Nephron progenitor cell (in vitro differentiated cells): ENCODE results near the gene SLC22A1.

ENCODE experiments used
- DNase-seq: peaks from one replicate; pipeline ENCODE4 v3.0.0; 2021
- H3K27ac Mint-ChIP-seq: 2 replicates; pipeline ENCODE4 v1.8.0; 2021; ENCODE audit warnings: mild to moderate bottlenecking, moderate library complexity, mixed read lengths
- H3K27me3 Mint-ChIP-seq: 2 replicates; pipeline ENCODE4 v1.8.0; 2021; ENCODE audit warnings: mild to moderate bottlenecking, low read depth, mixed read lengths; ENCODE audit not compliant: poor library complexity
- H3K36me3 Mint-ChIP-seq: 2 replicates; pipeline ENCODE4 v1.8.0; 2021; ENCODE audit warnings: low read depth, mixed read lengths
- H3K4me1 Mint-ChIP-seq: 2 replicates; pipeline ENCODE4 v1.8.0; 2021; ENCODE audit warnings: mixed read lengths
- H3K4me3 Mint-ChIP-seq: 2 replicates; pipeline ENCODE4 v1.8.0; 2021; ENCODE audit warnings: mild to moderate bottlenecking, moderate library complexity, mixed read lengths
- H3K9me3 Mint-ChIP-seq: 2 replicates; pipeline ENCODE4 v1.8.0; 2021; ENCODE audit warnings: mild to moderate bottlenecking, moderate library complexity, mixed read lengths
- TF ChIP-seq, protein P1 (sequence below): fragments of 200-600 bp; sonication (generic); IDR thresholded peaks from 2 replicates; pipeline ENCODE4 v1.5.0; 2021; ENCODE audit warnings: antibody characterized with exemption

The SLC22A1 gene

DNA sequence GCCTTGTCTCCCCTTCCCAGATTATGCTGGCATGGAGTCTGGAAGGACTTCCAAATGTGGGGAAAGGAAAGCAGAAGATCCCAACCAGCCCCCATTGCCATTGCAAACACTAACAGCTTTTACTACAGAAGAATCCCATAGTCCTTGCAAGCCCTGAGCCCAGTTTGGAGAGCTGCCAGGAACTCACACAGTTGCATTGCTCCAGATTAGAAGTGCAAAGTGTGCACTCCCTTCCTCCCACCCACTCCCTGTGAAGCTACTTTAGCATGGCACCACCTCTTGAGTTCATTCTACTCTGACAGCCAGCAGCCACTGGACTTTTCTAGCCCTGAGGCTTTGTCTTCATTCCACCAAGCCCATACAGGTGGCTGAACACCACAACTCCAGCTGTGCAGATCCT, 69.4 kb downstream of the SLC22A1 start:
- DNase-seq, result no peak
- H3K27me3 Mint-ChIP-seq, result peaks cover 4% of the 10 kb centered on the region
- H3K36me3 Mint-ChIP-seq, result no peaks in the 10 kb centered on the region
- H3K9me3 Mint-ChIP-seq, result peaks cover 48% of the 10 kb centered on the region
- H3K27ac Mint-ChIP-seq, result no peak overlapping the region
- H3K4me3 Mint-ChIP-seq, result no peak overlapping the region
- no peaks in the 10 kb centered on the region for H3K4me1 Mint-ChIP-seq
- TF ChIP-seq, protein P1, sequence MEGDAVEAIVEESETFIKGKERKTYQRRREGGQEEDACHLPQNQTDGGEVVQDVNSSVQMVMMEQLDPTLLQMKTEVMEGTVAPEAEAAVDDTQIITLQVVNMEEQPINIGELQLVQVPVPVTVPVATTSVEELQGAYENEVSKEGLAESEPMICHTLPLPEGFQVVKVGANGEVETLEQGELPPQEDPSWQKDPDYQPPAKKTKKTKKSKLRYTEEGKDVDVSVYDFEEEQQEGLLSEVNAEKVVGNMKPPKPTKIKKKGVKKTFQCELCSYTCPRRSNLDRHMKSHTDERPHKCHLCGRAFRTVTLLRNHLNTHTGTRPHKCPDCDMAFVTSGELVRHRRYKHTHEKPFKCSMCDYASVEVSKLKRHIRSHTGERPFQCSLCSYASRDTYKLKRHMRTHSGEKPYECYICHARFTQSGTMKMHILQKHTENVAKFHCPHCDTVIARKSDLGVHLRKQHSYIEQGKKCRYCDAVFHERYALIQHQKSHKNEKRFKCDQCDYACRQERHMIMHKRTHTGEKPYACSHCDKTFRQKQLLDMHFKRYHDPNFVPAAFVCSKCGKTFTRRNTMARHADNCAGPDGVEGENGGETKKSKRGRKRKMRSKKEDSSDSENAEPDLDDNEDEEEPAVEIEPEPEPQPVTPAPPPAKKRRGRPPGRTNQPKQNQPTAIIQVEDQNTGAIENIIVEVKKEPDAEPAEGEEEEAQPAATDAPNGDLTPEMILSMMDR, result no peak

DNA sequence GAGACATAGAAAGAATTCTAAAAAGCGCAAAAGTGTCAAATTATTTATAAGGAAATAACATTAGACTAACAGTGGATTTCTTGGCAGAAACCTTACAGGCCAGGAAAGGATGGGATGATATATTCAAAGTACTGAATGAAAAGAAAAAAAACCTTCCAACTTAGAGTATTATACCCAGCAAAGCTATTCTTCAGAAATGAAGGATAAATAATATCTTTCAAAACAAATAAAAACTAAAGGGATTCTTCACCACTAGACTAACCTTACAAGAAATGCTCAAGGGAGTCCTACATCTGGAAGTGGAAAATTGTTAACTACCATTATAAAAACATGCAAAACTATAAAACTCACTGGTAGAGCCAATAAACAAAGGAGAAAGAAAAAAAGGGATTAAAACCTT, 71.2 kb downstream of the SLC22A1 start:
- H3K4me1 Mint-ChIP-seq, result no peaks in the 10 kb centered on the region
- no peak overlapping the region for H3K27ac Mint-ChIP-seq
- no peak overlapping the region for H3K4me3 Mint-ChIP-seq
- no peaks in the 10 kb centered on the region for H3K36me3 Mint-ChIP-seq
- H3K27me3 Mint-ChIP-seq, result peaks cover 8% of the 10 kb centered on the region
- peaks cover 56% of the 10 kb centered on the region for H3K9me3 Mint-ChIP-seq
- DNase-seq, result no peak
- TF ChIP-seq, protein P1, result no peak

DNA sequence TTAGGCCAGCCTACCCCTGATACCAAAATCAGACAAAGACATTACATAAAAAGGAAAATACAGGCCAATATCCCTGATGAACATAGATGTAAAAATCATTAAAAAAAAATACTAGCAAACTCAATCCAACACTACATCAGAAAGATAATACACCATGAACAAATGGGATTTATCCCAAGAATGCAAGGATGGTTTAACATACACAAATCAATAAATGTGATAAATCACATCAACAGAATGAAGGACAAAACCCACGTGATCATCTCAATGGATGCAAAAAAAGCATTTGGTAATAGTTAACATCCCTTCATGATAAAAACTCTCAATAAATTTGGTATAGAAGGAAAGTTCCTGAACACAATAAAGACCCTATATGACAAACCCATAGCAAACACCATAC, 73.2 kb downstream of the SLC22A1 start:
- peaks cover 56% of the 10 kb centered on the region for H3K9me3 Mint-ChIP-seq
- H3K4me3 Mint-ChIP-seq, result no peak overlapping the region
- TF ChIP-seq, protein P1, result no peak
- peaks cover 8% of the 10 kb centered on the region for H3K27me3 Mint-ChIP-seq
- no peak overlapping the region for H3K27ac Mint-ChIP-seq
- no peak for DNase-seq
- peaks cover 8% of the 10 kb centered on the region for H3K4me1 Mint-ChIP-seq
- H3K36me3 Mint-ChIP-seq, result no peaks in the 10 kb centered on the region

DNA sequence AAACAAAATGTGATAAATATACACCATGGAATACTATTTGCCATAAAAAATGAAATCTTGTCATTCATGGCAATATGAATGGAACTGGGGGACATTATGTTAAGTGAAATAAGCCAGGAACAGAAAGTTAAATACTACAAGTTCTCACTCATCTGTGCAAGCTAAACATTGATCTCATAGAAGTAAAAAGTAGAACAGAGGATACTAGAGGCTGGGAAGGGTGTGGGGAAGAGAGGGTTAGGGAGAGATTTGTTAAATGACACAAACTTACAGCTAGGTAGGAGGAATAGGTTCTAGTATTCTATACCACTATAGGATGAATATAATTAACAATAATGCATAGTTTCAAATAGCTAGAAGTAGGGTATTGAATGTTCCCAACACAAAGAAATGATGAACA, 76.0 kb downstream of the SLC22A1 start:
- TF ChIP-seq, protein P1, result no peak

DNA sequence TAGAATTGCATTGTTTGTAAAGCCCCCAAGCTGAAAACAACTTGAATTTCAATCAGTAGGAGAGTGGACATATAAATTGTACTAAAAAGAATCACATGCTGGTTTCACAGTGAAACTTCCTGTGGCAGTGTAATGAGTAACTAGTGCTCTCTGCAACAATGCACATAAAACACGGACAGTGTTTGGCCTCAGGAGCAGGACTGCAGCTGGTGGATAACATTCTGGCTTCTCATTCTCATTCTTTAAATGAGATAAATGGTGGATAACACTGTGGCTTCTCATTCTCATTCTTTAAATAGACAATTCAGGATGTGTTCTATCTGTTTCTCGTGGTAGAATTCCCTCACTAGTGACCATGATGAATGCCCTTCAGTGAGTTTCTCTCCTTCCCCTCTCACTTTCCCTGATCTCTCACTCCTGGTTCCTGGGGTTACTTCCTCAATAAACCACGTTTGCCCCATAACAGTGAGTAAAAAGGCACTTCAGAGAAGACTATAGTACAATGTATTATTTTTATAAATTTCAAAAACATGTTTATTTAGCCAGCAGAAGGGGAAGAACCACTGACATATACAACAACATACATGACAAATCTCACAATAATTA, 77.1 kb downstream of the SLC22A1 start:
- Mint-ChIP-seq H3K4me1 (peaks cover 28% of the 10 kb centered on the region), H3K9me3 (peaks cover 38% of the 10 kb centered on the region), H3K27ac (no peak overlapping the region), H3K4me3 (no peak overlapping the region), H3K36me3 (no peaks in the 10 kb centered on the region), H3K27me3 (peaks cover 4% of the 10 kb centered on the region)
- DNase-seq, result no peak
- TF ChIP-seq, protein P1, result no peak

More for the DNA sequence above, 76.0 kb downstream of the SLC22A1 start:
- H3K4me1 Mint-ChIP-seq, result peaks cover 28% of the 10 kb centered on the region
- peaks cover 47% of the 10 kb centered on the region for H3K9me3 Mint-ChIP-seq
- H3K27me3 Mint-ChIP-seq, result peaks cover 4% of the 10 kb centered on the region
- DNase-seq, result no peak
- H3K4me3 Mint-ChIP-seq, result no peak overlapping the region
- no peaks in the 10 kb centered on the region for H3K36me3 Mint-ChIP-seq
- no peak overlapping the region for H3K27ac Mint-ChIP-seq

DNA sequence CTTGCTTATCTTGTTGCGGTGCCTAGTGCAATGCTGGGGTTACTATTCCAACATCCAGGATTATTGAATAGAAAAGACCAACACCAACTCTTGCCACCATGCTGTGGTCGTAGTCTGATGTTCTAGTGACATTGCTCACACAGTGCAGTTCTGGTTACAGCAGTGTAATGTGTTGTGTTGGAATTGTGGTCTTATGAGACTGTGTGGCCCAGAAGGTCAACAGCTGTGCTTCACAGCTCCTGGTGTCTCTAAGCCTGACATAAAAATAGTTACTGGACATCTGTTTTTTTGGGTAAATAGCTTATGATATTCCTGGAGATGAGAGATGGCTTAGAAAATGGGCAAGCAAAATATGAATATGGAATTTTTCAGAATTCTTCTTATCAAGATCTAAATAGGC, 79.4 kb downstream of the SLC22A1 start:
- peaks cover 28% of the 10 kb centered on the region for H3K4me1 Mint-ChIP-seq
- H3K9me3 Mint-ChIP-seq, result peaks cover 18% of the 10 kb centered on the region
- no peak overlapping the region for H3K4me3 Mint-ChIP-seq
- no peak overlapping the region for H3K27ac Mint-ChIP-seq
- DNase-seq, result no peak
- no peaks in the 10 kb centered on the region for H3K36me3 Mint-ChIP-seq
- TF ChIP-seq, protein P1, result no peak
- peaks cover 4% of the 10 kb centered on the region for H3K27me3 Mint-ChIP-seq
